ENCODE results near the gene CATSPERE.

CATSPERE gene

GRCh38 chr1:244651956-244652622 is 191.0 kb downstream of the CATSPERE start:
- no peak for TF ChIP-seq CTCF (IDR thresholded peaks at IDR 0.05; ENCODE audit: low read depth, low read length, missing control alignments)
- H3K4me3 ChIP-seq (replicated peaks; ENCODE audit: low read depth, low read length) = peak overlapping the region; percentile 93
- DNase-seq (ENCODE audit: extremely low read depth, low read depth) = no peak

DNA sequence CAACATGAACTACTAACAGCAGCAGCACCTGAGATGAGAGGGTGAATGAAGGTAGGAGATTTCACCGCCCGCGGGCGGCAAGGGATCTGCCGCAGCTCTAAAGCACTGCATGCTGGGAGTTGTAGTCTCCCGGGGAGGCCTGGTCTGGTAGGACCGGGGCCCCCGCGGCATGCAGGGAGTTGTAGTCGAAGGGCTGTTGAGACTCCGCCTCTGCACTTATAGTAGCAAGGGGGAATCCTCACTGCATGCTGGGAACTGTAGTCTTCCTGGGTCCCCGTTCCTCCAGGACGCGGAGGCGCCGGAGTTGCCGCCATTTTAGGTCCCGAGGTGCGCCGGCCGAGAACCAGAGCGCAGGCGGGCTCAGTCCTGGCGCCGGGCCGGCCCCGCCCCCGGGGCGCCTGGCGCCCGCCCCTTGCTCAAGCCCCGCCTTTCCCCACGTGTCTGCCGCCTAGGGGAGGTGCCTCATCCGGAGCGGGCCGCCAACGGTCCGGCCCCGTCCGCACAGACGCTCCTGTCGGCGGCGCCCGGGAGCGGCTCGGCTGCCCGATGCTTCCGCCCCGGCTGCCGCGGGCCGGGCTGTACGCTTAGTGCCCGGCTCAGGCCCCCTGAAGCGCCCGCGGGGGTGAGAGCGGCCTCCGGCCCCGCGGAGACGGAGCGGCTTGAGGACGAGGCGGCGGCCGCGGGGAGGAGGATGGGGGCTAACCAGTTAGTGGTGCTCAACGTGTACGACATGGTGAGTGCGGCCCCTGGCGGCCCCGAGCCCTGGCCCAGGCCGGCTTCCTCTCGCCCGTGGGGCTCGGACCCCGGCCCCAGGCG is 191.8 kb downstream of the CATSPERE start, which contains the start of gene DESI2:
DESI2 (plus strand) TSS at position 504 of the 816 bp plus-strand sequence; CDS start at position 692, 188 bp downstream.
- peak within 1 kb of the TSS; percentile 93 for H3K4me3 ChIP-seq (replicated peaks; ENCODE audit: low read depth, low read length)
- peak; percentile 47 for TF ChIP-seq CTCF (IDR thresholded peaks at IDR 0.05; ENCODE audit: low read depth, low read length, missing control alignments)
- DNase-seq (ENCODE audit: extremely low read depth, low read depth) = peak; percentile 98

DNA sequence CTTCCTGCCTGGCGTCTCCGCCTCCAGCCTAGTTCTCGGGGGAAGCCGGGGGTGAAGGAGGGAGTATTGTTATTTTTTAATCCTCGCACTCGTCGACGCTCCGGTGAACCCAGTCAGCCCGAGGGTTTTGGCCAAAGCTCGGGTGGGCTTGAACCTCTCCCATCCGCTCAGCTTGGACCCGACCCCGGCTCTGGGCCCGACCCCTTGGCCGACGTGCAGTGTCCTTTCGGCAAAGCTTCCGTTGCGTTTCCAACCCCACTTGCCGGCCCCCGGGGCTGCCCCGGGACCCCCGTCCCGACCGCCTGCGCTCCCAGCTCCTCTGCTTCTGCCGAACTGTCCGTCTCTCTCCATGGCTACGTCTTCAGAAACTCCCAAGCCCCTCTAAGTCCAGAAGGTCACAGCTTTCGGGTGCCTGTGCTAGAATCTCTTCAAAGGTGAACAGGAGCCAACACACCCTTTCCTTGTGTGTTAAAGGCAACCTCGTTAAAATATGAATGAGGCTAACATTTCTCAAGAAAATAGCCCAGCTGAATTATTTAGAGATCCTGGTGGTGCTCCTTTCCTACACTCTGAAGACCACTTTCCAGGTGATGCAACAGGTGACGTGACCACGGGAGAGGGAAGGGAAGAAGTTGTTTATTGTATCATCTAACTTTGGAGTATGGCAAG is 192.5 kb downstream of the CATSPERE start:
- DNase-seq (ENCODE audit: extremely low read depth, low read depth) = no peak
- no peak for TF ChIP-seq CTCF (IDR thresholded peaks at IDR 0.05; ENCODE audit: low read depth, low read length, missing control alignments)
- H3K4me3 ChIP-seq (replicated peaks; ENCODE audit: low read depth, low read length) = peak overlapping the region; percentile 93

DNA sequence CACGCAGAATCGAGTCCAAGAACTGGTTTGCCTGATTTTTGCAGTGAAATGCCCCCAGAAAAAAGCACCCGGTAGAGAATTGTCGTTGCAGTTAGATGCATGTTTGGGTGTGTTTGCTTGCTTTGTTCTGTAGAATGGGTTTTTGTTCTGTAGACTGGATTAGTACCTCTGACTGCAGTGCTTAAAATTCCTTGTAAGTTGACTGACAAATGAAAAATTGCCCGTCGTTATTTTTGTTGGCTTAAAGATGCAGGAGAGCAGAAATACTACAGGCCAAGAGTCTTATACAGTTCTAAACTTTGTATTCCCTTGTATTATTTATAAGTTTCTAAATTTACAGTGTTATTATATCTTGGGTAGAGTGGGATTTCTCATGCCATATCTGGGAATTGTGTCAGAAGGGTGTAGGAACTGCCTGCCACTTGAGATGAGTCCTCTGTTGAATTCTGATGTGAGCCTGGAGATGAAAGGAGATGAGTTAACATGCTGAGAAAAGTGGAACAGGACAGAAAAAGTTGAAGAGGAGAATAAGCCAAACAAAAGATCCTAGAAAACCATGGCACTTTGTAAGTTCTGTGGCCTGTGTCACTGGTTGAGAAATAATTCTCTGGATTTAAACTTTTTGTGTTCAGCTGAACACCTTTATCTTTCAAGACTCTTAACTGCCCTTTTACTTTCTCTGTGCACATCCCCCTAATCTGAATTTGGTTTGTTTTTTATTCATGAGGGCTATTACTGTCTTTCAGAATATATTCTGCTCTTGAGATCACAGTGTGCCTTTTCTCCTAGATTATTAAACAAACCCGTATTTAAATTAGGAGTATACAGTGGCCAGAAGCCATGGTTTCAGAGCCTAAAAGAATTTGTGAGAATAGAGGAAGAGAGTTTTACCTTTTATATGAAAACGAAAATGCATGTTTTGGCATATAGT is 193.3 kb downstream of the CATSPERE start:
- TF ChIP-seq CTCF (IDR thresholded peaks at IDR 0.05; ENCODE audit: low read depth, low read length, missing control alignments) = no peak
- no peak for DNase-seq (ENCODE audit: extremely low read depth, low read depth)
- peak overlapping the region; percentile 93 for H3K4me3 ChIP-seq (replicated peaks; ENCODE audit: low read depth, low read length)

DNA sequence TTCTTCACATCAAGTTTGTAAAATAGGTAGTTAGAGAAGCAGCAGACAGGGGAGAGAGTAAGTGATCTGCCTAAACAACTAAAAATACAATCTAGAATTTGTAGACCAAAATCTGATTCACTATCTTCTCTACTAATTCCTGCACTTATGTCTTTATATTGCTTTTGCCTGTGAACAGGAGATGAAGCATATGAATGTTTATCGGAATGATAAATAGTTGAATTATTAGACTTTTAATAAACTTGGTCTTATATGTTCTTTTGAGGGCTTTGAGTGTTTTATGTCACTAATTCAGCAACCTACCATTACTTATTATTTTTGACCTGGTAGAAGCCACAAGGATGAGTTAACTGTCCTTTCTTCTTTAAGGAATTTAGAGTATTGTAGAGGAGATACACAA is 194.1 kb downstream of the CATSPERE start:
- peak overlapping the region; percentile 93 for H3K4me3 ChIP-seq (replicated peaks; ENCODE audit: low read depth, low read length)
- no peak for DNase-seq (ENCODE audit: extremely low read depth, low read depth)
- no peak for TF ChIP-seq CTCF (IDR thresholded peaks at IDR 0.05; ENCODE audit: low read depth, low read length, missing control alignments)

DNA sequence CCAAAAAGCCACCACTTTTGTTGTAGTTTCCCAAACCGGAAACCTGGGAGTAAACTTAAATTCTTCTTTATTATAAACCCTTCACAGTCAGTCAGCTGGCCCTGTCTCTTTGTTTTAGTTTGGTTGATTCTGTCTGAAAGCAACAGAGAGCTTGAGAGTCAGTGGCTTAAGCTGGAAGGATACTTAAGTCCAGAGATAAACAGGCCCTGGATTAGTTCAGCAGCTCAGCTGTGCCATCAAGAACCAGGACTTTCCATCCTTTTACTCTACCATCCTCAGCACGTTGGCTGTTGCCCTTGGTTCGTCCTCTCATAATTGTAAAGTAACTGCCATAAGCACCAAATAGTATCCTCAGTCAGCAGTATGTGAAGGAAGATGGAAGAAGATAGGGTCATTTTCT is 196.3 kb downstream of the CATSPERE start:
- no peak overlapping the region for H3K4me3 ChIP-seq (replicated peaks; ENCODE audit: low read depth, low read length)
- DNase-seq (ENCODE audit: extremely low read depth, low read depth) = no peak
- no peak for TF ChIP-seq CTCF (IDR thresholded peaks at IDR 0.05; ENCODE audit: low read depth, low read length, missing control alignments)
